ENCODE measurements around the gene CLASP2.
"Not testable (repeated sequence)": the region's sequence is repeated elsewhere in the genome, so short reads cannot be mapped to it uniquely, and the experiment has no call there.

CLASP2 gene

GRCh38 chr3:33687406-33688010 lies 30.5 kb downstream of the CLASP2 start:
- DNase-seq (ENCODE audit: low spot score), result no peak

GRCh38 chr3:33682770-33683169 lies 35.3 kb downstream of the CLASP2 start:
- DNase-seq (ENCODE audit: low spot score), result no peak

- no peak for DNase-seq (ENCODE audit: low spot score)
Measured at GRCh38 chr3:33681667-33682066, 36.4 kb downstream of the CLASP2 start.

GRCh38 chr3:33678073-33678472 lies 40.0 kb downstream of the CLASP2 start:
- DNase-seq (ENCODE audit: low spot score), result no peak

- not testable (repeated sequence) for DNase-seq (ENCODE audit: low spot score)
Measured at GRCh38 chr3:33673436-33673835, 44.6 kb downstream of the CLASP2 start.

GRCh38 chr3:33668618-33669017 lies 49.4 kb downstream of the CLASP2 start:
- no peak for DNase-seq (ENCODE audit: low spot score)

- DNase-seq (ENCODE audit: low spot score), result no peak
Measured at GRCh38 chr3:33665294-33665693, 52.8 kb downstream of the CLASP2 start.

GRCh38 chr3:33664195-33664594 lies 53.9 kb downstream of the CLASP2 start:
- DNase-seq (ENCODE audit: low spot score), result no peak

- DNase-seq (ENCODE audit: low spot score), result no peak
Measured at GRCh38 chr3:33663042-33663441, 55.0 kb downstream of the CLASP2 start.

GRCh38 chr3:33659856-33660434 lies 58.1 kb downstream of the CLASP2 start:
- no peak for DNase-seq (ENCODE audit: low spot score)

- DNase-seq (ENCODE audit: low spot score), result peak; percentile 3
Measured at GRCh38 chr3:33658991-33659848, 58.8 kb downstream of the CLASP2 start.

GRCh38 chr3:33658621-33658990 lies 59.4 kb downstream of the CLASP2 start:
- DNase-seq (ENCODE audit: low spot score), result no peak

GRCh38 chr3:33658039-33658438 lies 60.0 kb downstream of the CLASP2 start:
- no peak for DNase-seq (ENCODE audit: low spot score)

- no peak for DNase-seq (ENCODE audit: low spot score)
Measured at GRCh38 chr3:33652736-33653135, 65.3 kb downstream of the CLASP2 start.

- DNase-seq (ENCODE audit: low spot score), result not testable (repeated sequence)
Measured at GRCh38 chr3:33651101-33651500, 67.0 kb downstream of the CLASP2 start.

- no peak for DNase-seq (ENCODE audit: low spot score)
Measured at GRCh38 chr3:33650495-33650894, 67.6 kb downstream of the CLASP2 start.

- no peak for DNase-seq (ENCODE audit: low spot score)
Measured at GRCh38 chr3:33648793-33649192, 69.3 kb downstream of the CLASP2 start.

- DNase-seq (ENCODE audit: low spot score), result no peak
Measured at GRCh38 chr3:33646406-33646805, 71.6 kb downstream of the CLASP2 start.

- DNase-seq (ENCODE audit: low spot score), result peak; percentile 30
Measured at GRCh38 chr3:33645060-33645647, 72.9 kb downstream of the CLASP2 start.

GRCh38 chr3:33644582-33644981 lies 73.5 kb downstream of the CLASP2 start:
- no peak for DNase-seq (ENCODE audit: low spot score)

GRCh38 chr3:33642806-33643205 lies 75.2 kb downstream of the CLASP2 start:
- DNase-seq (ENCODE audit: low spot score), result no peak

- no peak for DNase-seq (ENCODE audit: low spot score)
Measured at GRCh38 chr3:33639889-33640288, 78.2 kb downstream of the CLASP2 start.

GRCh38 chr3:33637482-33637881 lies 80.6 kb downstream of the CLASP2 start:
- no peak for DNase-seq (ENCODE audit: low spot score)

Measured in CD4-positive, alpha-beta T cell treated with Interleukin-6 at 100 ng/mL for 8 hours (primary cell).